ENCODE measurements around the gene JKAMP.

The JKAMP gene

GRCh38 chr14:59451849-59452248 lies 32.5 kb upstream of the JKAMP start:
- DNase-seq (ENCODE audit: low read depth in 2 of 2), result peak in 1 of 2 donors; percentile 61
- no peak for TF ChIP-seq CTCF (IDR thresholded peaks at IDR 0.05; ENCODE audit: low read depth, low read length)
- no peak overlapping the region for H3K4me3 ChIP-seq (replicated peaks in 1 of 2; ENCODE audit: low read depth in 2 of 2, low read length in 2 of 2)

GRCh38 chr14:59454139-59454538 lies 30.2 kb upstream of the JKAMP start:
- peak; percentile 97 to 98 for DNase-seq (ENCODE audit: low read depth in 2 of 2)
- no peak overlapping the region for H3K4me3 ChIP-seq (replicated peaks in 1 of 2; ENCODE audit: low read depth in 2 of 2, low read length in 2 of 2)
- no peak for TF ChIP-seq CTCF (IDR thresholded peaks at IDR 0.05; ENCODE audit: low read depth, low read length)

GRCh38 chr14:59455411-59455810 lies 28.9 kb upstream of the JKAMP start:
- no peak overlapping the region for H3K4me3 ChIP-seq (replicated peaks in 1 of 2; ENCODE audit: low read depth in 2 of 2, low read length in 2 of 2)
- peak; percentile 73 to 76 for DNase-seq (ENCODE audit: low read depth in 2 of 2)
- no peak for TF ChIP-seq CTCF (IDR thresholded peaks at IDR 0.05; ENCODE audit: low read depth, low read length)

- TF ChIP-seq CTCF (IDR thresholded peaks at IDR 0.05; ENCODE audit: low read depth, low read length), result no peak
- no peak overlapping the region for H3K4me3 ChIP-seq (replicated peaks in 1 of 2; ENCODE audit: low read depth in 2 of 2, low read length in 2 of 2)
- no peak for DNase-seq (ENCODE audit: low read depth in 2 of 2)
Measured at GRCh38 chr14:59458486-59458885, 25.8 kb upstream of the JKAMP start.

GRCh38 chr14:59460378-59460777 lies 23.9 kb upstream of the JKAMP start:
- no peak for DNase-seq (ENCODE audit: low read depth in 2 of 2)
- no peak for TF ChIP-seq CTCF (IDR thresholded peaks at IDR 0.05; ENCODE audit: low read depth, low read length)
- H3K4me3 ChIP-seq (replicated peaks in 1 of 2; ENCODE audit: low read depth in 2 of 2, low read length in 2 of 2), result no peak overlapping the region

- H3K4me3 ChIP-seq (replicated peaks in 1 of 2; ENCODE audit: low read depth in 2 of 2, low read length in 2 of 2), result no peak overlapping the region
- DNase-seq (ENCODE audit: low read depth in 2 of 2), result no peak
- no peak for TF ChIP-seq CTCF (IDR thresholded peaks at IDR 0.05; ENCODE audit: low read depth, low read length)
Measured at GRCh38 chr14:59461891-59462290, 22.4 kb upstream of the JKAMP start.

GRCh38 chr14:59463787-59464485 lies 20.4 kb upstream of the JKAMP start:
- no peak for DNase-seq (ENCODE audit: low read depth in 2 of 2)
- H3K4me3 ChIP-seq (replicated peaks in 1 of 2; ENCODE audit: low read depth in 2 of 2, low read length in 2 of 2), result peak overlapping the region; percentile 32 to 43
- TF ChIP-seq CTCF (IDR thresholded peaks at IDR 0.05; ENCODE audit: low read depth, low read length), result no peak
